Fibroblast of the aortic adventitia (primary cell): Measurements from ENCODE around the gene CDH16. TPM values are rescaled to one million over a fixed set of nuclear protein-coding genes. Genes with fewer than 3 reads are reported as not detected.
"Not testable (repeated sequence)": the region's sequence is repeated elsewhere in the genome, so short reads cannot be mapped to it uniquely, and the experiment has no call there.

Source experiments
- DNase-seq: peaks from one replicate; pipeline ENCODE4 v3.0.0-alpha.2; 2010; ENCODE audit warnings: low read depth
- H3K4me3 ChIP-seq: 2 replicates; pipeline ENCODE4 v1.5.1; 2011; ENCODE audit warnings: low read depth, mild to moderate bottlenecking, control low read depth, low read length, moderate library complexity
- CTCF ChIP-seq: IDR thresholded peaks from 2 replicates; pipeline ENCODE4 v1.5.1; 2011; ENCODE audit warnings: mild to moderate bottlenecking, low read length, control low read depth, inconsistent platforms; ENCODE audit not compliant: insufficient read depth
- total RNA-seq: library from RNA; depleted of rRNA; stranded (reverse); fragments of >200 nt; gene quantifications from 2 replicates; pipeline ENCODE4 v1.2.3, GENCODE V29; 2012; ENCODE audit warnings: low replicate concordance

Gene CDH16
- total RNA-seq, 1 donor = not detected

- H3K4me3 ChIP-seq = no peak overlapping the region
- DNase-seq = no peak
- no peak for TF ChIP-seq CTCF
These were observed 40.4 kb upstream of the CDH16 start for GRCh38 chr16:66958857-66959703.

GRCh38 chr16:66956154-66956457 is 37.4 kb upstream of the CDH16 start:
- not testable (repeated sequence) for H3K4me3 ChIP-seq, DNase-seq

GRCh38 chr16:66955363-66956153 is 36.9 kb upstream of the CDH16 start:
- DNase-seq, H3K4me3 ChIP-seq: not testable (repeated sequence)

GRCh38 chr16:66954097-66954659 is 35.5 kb upstream of the CDH16 start:
- DNase-seq = peak; percentile 83
- H3K4me3 ChIP-seq = no peak overlapping the region
- peak; percentile 88 for TF ChIP-seq CTCF

GRCh38 chr16:66953462-66954096 is 34.9 kb upstream of the CDH16 start:
- no peak overlapping the region for H3K4me3 ChIP-seq
- no peak for TF ChIP-seq CTCF
- DNase-seq = no peak

GRCh38 chr16:66952430-66953110 is 33.9 kb upstream of the CDH16 start:
- no peak overlapping the region for H3K4me3 ChIP-seq
- DNase-seq = no peak
- TF ChIP-seq CTCF = no peak

- DNase-seq = no peak
- H3K4me3 ChIP-seq = no peak overlapping the region
- no peak for TF ChIP-seq CTCF
These were observed 32.5 kb upstream of the CDH16 start for GRCh38 chr16:66950971-66951790.
